ENCODE results near the gene KANSL1.

KANSL1 gene

GRCh38 chr17:45993962-45994627, 199.1 kb downstream of the KANSL1 start:
- DNase-seq (ENCODE audit: low spot score) = no peak
- in situ Hi-C loops (cut with MboI; ENCODE audit: low pct_unique_long_range_greater_than_20kb, low sequenced_read_pairs, unreplicated experiment) = no loop called here
- no peak for TF ChIP-seq CTCF (IDR thresholded peaks at IDR 0.05; ENCODE audit: extremely low read depth, insufficient read depth, missing control alignments)

- in situ Hi-C loops (cut with MboI; ENCODE audit: low pct_unique_long_range_greater_than_20kb, low sequenced_read_pairs, unreplicated experiment) = no loop called here
- no peak for DNase-seq (ENCODE audit: low spot score)
- no peak for TF ChIP-seq CTCF (IDR thresholded peaks at IDR 0.05; ENCODE audit: extremely low read depth, insufficient read depth, missing control alignments)
Measured at GRCh38 chr17:45992904-45993303, 200.3 kb downstream of the KANSL1 start.

- DNase-seq (ENCODE audit: low spot score) = no peak
- TF ChIP-seq CTCF (IDR thresholded peaks at IDR 0.05; ENCODE audit: extremely low read depth, insufficient read depth, missing control alignments) = no peak
- in situ Hi-C loops (cut with MboI; ENCODE audit: low pct_unique_long_range_greater_than_20kb, low sequenced_read_pairs, unreplicated experiment) = no loop called here
Measured at GRCh38 chr17:45992175-45992574, 201.1 kb downstream of the KANSL1 start.

GRCh38 chr17:45991341-45991740, 201.9 kb downstream of the KANSL1 start:
- in situ Hi-C loops (cut with MboI; ENCODE audit: low pct_unique_long_range_greater_than_20kb, low sequenced_read_pairs, unreplicated experiment) = no loop called here
- TF ChIP-seq CTCF (IDR thresholded peaks at IDR 0.05; ENCODE audit: extremely low read depth, insufficient read depth, missing control alignments) = no peak
- no peak for DNase-seq (ENCODE audit: low spot score)

- in situ Hi-C loops (cut with MboI; ENCODE audit: low pct_unique_long_range_greater_than_20kb, low sequenced_read_pairs, unreplicated experiment) = no loop called here
- DNase-seq (ENCODE audit: low spot score) = no peak
- TF ChIP-seq CTCF (IDR thresholded peaks at IDR 0.05; ENCODE audit: extremely low read depth, insufficient read depth, missing control alignments) = no peak
Measured at GRCh38 chr17:45990886-45991285, 202.3 kb downstream of the KANSL1 start.

- TF ChIP-seq CTCF (IDR thresholded peaks at IDR 0.05; ENCODE audit: extremely low read depth, insufficient read depth, missing control alignments) = no peak
- no peak for DNase-seq (ENCODE audit: low spot score)
- in situ Hi-C loops (cut with MboI; ENCODE audit: low pct_unique_long_range_greater_than_20kb, low sequenced_read_pairs, unreplicated experiment) = no loop called here
Measured at GRCh38 chr17:45989759-45990158, 203.5 kb downstream of the KANSL1 start.
